ENCODE measurements around the gene OR9A2.

Gene OR9A2

GRCh38 chr7:143027032-143027431 lies at the start of gene OR9A2:
TSS of gene OR9A2 (minus strand) at chr7:143027132. CDS start at chr7:143027132, 0 bp downstream.
- no peak for DNase-seq (ENCODE audit: low read depth in 1 of 2, low spot score in 1 of 2)
- no peak for TF ChIP-seq JUND (IDR thresholded peaks at IDR 0.05; ENCODE audit: low read depth)
- in situ Hi-C loops (cut with HindIII; ENCODE audit: low pct_unique_long_range_greater_than_20kb, low sequenced_read_pairs), result no loop called here

GRCh38 chr7:143074141-143074540 lies 47.2 kb upstream of the OR9A2 start:
- in situ Hi-C loops (cut with HindIII; ENCODE audit: low pct_unique_long_range_greater_than_20kb, low sequenced_read_pairs), result no loop called here
- TF ChIP-seq JUND (IDR thresholded peaks at IDR 0.05; ENCODE audit: low read depth), result no peak
- no peak for DNase-seq (ENCODE audit: low read depth in 1 of 2, low spot score in 1 of 2)

- DNase-seq (ENCODE audit: low read depth in 1 of 2, low spot score in 1 of 2), result no peak
- in situ Hi-C loops (cut with HindIII; ENCODE audit: low pct_unique_long_range_greater_than_20kb, low sequenced_read_pairs), result no loop called here
- TF ChIP-seq JUND (IDR thresholded peaks at IDR 0.05; ENCODE audit: low read depth), result no peak
Measured at GRCh38 chr7:143073556-143073955, 46.6 kb upstream of the OR9A2 start.

- no peak for DNase-seq (ENCODE audit: low read depth in 1 of 2, low spot score in 1 of 2)
- in situ Hi-C loops (cut with HindIII; ENCODE audit: low pct_unique_long_range_greater_than_20kb, low sequenced_read_pairs), result no loop called here
- TF ChIP-seq JUND (IDR thresholded peaks at IDR 0.05; ENCODE audit: low read depth), result no peak
Measured at GRCh38 chr7:143069912-143070500, 43.1 kb upstream of the OR9A2 start.

- no peak for TF ChIP-seq JUND (IDR thresholded peaks at IDR 0.05; ENCODE audit: low read depth)
- in situ Hi-C loops (cut with HindIII; ENCODE audit: low pct_unique_long_range_greater_than_20kb, low sequenced_read_pairs), result no loop called here
- DNase-seq (ENCODE audit: low read depth in 1 of 2, low spot score in 1 of 2), result peak in 1 of 2 experiments; percentile 75
Measured at GRCh38 chr7:143068446-143068845, 41.5 kb upstream of the OR9A2 start.

- DNase-seq (ENCODE audit: low read depth in 1 of 2, low spot score in 1 of 2), result peak in 1 of 2 experiments; percentile 59
- no peak for TF ChIP-seq JUND (IDR thresholded peaks at IDR 0.05; ENCODE audit: low read depth)
- in situ Hi-C loops (cut with HindIII; ENCODE audit: low pct_unique_long_range_greater_than_20kb, low sequenced_read_pairs), result no loop called here
Measured at GRCh38 chr7:143063741-143064140, 36.8 kb upstream of the OR9A2 start.

- DNase-seq (ENCODE audit: low read depth in 1 of 2, low spot score in 1 of 2), result no peak
- in situ Hi-C loops (cut with HindIII; ENCODE audit: low pct_unique_long_range_greater_than_20kb, low sequenced_read_pairs), result no loop called here
- no peak for TF ChIP-seq JUND (IDR thresholded peaks at IDR 0.05; ENCODE audit: low read depth)
Measured at GRCh38 chr7:143055754-143056153, 28.8 kb upstream of the OR9A2 start.

GRCh38 chr7:143054621-143055020 lies 27.7 kb upstream of the OR9A2 start:
- no peak for DNase-seq (ENCODE audit: low read depth in 1 of 2, low spot score in 1 of 2)
- no peak for TF ChIP-seq JUND (IDR thresholded peaks at IDR 0.05; ENCODE audit: low read depth)
- in situ Hi-C loops (cut with HindIII; ENCODE audit: low pct_unique_long_range_greater_than_20kb, low sequenced_read_pairs), result no loop called here

- DNase-seq (ENCODE audit: low read depth in 1 of 2, low spot score in 1 of 2), result no peak
- in situ Hi-C loops (cut with HindIII; ENCODE audit: low pct_unique_long_range_greater_than_20kb, low sequenced_read_pairs), result no loop called here
- TF ChIP-seq JUND (IDR thresholded peaks at IDR 0.05; ENCODE audit: low read depth), result no peak
Measured at GRCh38 chr7:143052041-143052440, 25.1 kb upstream of the OR9A2 start, which contains the start of gene OR6V1. TSS of gene OR6V1 (plus strand) at chr7:143052341. CDS start at chr7:143052341, 0 bp downstream.

- no peak for DNase-seq (ENCODE audit: low read depth in 1 of 2, low spot score in 1 of 2)
- no peak for TF ChIP-seq JUND (IDR thresholded peaks at IDR 0.05; ENCODE audit: low read depth)
- in situ Hi-C loops (cut with HindIII; ENCODE audit: low pct_unique_long_range_greater_than_20kb, low sequenced_read_pairs), result no loop called here
Measured at GRCh38 chr7:143050931-143051330, 24.0 kb upstream of the OR9A2 start.

GRCh38 chr7:143049362-143049761 lies 22.4 kb upstream of the OR9A2 start:
- no peak for TF ChIP-seq JUND (IDR thresholded peaks at IDR 0.05; ENCODE audit: low read depth)
- in situ Hi-C loops (cut with HindIII; ENCODE audit: low pct_unique_long_range_greater_than_20kb, low sequenced_read_pairs), result no loop called here
- no peak for DNase-seq (ENCODE audit: low read depth in 1 of 2, low spot score in 1 of 2)

- no peak for DNase-seq (ENCODE audit: low read depth in 1 of 2, low spot score in 1 of 2)
Measured at GRCh38 chr7:143048827-143049226, 21.9 kb upstream of the OR9A2 start.

GRCh38 chr7:143047326-143047725 lies 20.4 kb upstream of the OR9A2 start:
- no peak for DNase-seq (ENCODE audit: low read depth in 1 of 2, low spot score in 1 of 2)
- TF ChIP-seq JUND (IDR thresholded peaks at IDR 0.05; ENCODE audit: low read depth), result no peak
- in situ Hi-C loops (cut with HindIII; ENCODE audit: low pct_unique_long_range_greater_than_20kb, low sequenced_read_pairs), result no loop called here

More at GRCh38 chr7:143048827-143049226, 21.9 kb upstream of the OR9A2 start:
- in situ Hi-C loops (cut with HindIII; ENCODE audit: low pct_unique_long_range_greater_than_20kb, low sequenced_read_pairs), result no loop called here
- TF ChIP-seq JUND (IDR thresholded peaks at IDR 0.05; ENCODE audit: low read depth), result no peak

- no peak for TF ChIP-seq JUND (IDR thresholded peaks at IDR 0.05; ENCODE audit: low read depth)
- DNase-seq (ENCODE audit: low read depth in 1 of 2, low spot score in 1 of 2), result peak in 1 of 2 experiments; percentile 42
- in situ Hi-C loops (cut with HindIII; ENCODE audit: low pct_unique_long_range_greater_than_20kb, low sequenced_read_pairs), result no loop called here
Measured at GRCh38 chr7:143046426-143046851, 19.5 kb upstream of the OR9A2 start.
